Common myeloid progenitor, CD34-positive (primary cell): ENCODE data around the gene AQR.

Source experiments
- CTCF ChIA-PET: fragments of 350-600 bp; sonication (Branson Sonifier 250); formaldehyde crosslinking; loops from one replicate; lab custom pipeline; 2021; ENCODE audit warnings: antibody characterized with exemption; lab: Charles Lee
- POLR2A ChIA-PET: fragments of 350-600 bp; sonication (Branson Sonifier 250); formaldehyde crosslinking; loops from one replicate; lab custom pipeline; 2021; ENCODE audit warnings: antibody characterized with exemption; lab: Charles Lee
- DNase-seq, 3 donors: peaks; one replicate each; pipeline versions ENCODE4 v3.0.0 to v3.0.0-alpha.2; 2013
- H3K27ac ChIP-seq, 2 experiments: 1 replicate in 1 of 2; 2 replicates in 1 of 2; pipeline ENCODE4 v1.7.0; 2013; ENCODE audit warnings: inconsistent platforms in 2 of 2, low read length in 2 of 2, mild to moderate bottlenecking in 2 of 2, low read depth in 1 of 2, moderate library complexity in 1 of 2; ENCODE audit not compliant: severe bottlenecking in 2 of 2, insufficient read depth in 1 of 2, poor library complexity in 1 of 2
- H3K27me3 ChIP-seq, 5 experiments: replicated peaks in 2 of 5; 1 replicate in 3 of 5; 2 replicates in 2 of 5; pipeline versions ENCODE4 v1.6.1 to v1.7.0; 2013; ENCODE audit warnings: low read length in 4 of 5, mild to moderate bottlenecking in 2 of 5, moderate library complexity in 2 of 5, inconsistent platforms in 1 of 5; ENCODE audit not compliant: insufficient read depth in 5 of 5, control insufficient read depth in 4 of 5
- H3K36me3 ChIP-seq, 4 experiments: 1 replicate in 2 of 4; 2 replicates in 2 of 4; pipeline versions ENCODE4 v1.6.1 to v1.7.0; 2013; ENCODE audit warnings: low read length in 3 of 4, control low read depth in 1 of 4, mild to moderate bottlenecking in 1 of 4; ENCODE audit not compliant: control insufficient read depth in 4 of 4, insufficient read depth in 4 of 4
- H3K4me1 ChIP-seq, 4 experiments: 1 replicate in 3 of 4; 2 replicates in 1 of 4; pipeline versions ENCODE4 v1.6.1 to v1.7.1; 2013; ENCODE audit warnings: low read length in 3 of 4, mild to moderate bottlenecking in 3 of 4, control low read depth in 1 of 4, inconsistent platforms in 1 of 4, moderate library complexity in 1 of 4; ENCODE audit not compliant: control insufficient read depth in 4 of 4, insufficient read depth in 4 of 4; ENCODE audit errors: control extremely low read depth in 1 of 4
- H3K4me3 ChIP-seq, 7 experiments: 1 replicate in 4 of 7; 2 replicates in 3 of 7; pipeline versions ENCODE4 v1.5.1 to v1.7.0; 2013; ENCODE audit warnings: mild to moderate bottlenecking in 7 of 7, low read length in 6 of 7, moderate library complexity in 6 of 7, inconsistent platforms in 2 of 7, low read depth in 2 of 7, control low read depth in 1 of 7; ENCODE audit not compliant: insufficient read depth in 4 of 7, control insufficient read depth in 1 of 7; ENCODE audit errors: extremely low read depth in 1 of 7
- H3K9me3 ChIP-seq, 5 experiments: 1 replicate in 4 of 5; 2 replicates in 1 of 5; pipeline versions ENCODE4 v1.6.1 to v1.7.1; 2013; ENCODE audit warnings: low read length in 4 of 5, mild to moderate bottlenecking in 2 of 5, inconsistent platforms in 1 of 5, low read depth in 1 of 5, moderate library complexity in 1 of 5; ENCODE audit not compliant: control insufficient read depth in 4 of 5, insufficient read depth in 2 of 5; ENCODE audit errors: control extremely low read depth in 1 of 5
- WGBS: methylation state at CpG from one replicate; pipeline ENCODE4 v1.1.5; 2013; ENCODE audit not compliant: insufficient coverage; 5-methylcytosine and 5-hydroxymethylcytosine counted together

Gene AQR

GRCh38 chr15:34890424-34890823 is 79.1 kb downstream of the AQR start:
- Histone ChIP-seq H3K4me3 (no peak overlapping the region), H3K9me3 (peaks cover 7 to 20% (median 13%) of the 10 kb centered on the region in 5 experiments), H3K27me3 (no peaks in the 10 kb centered on the region), H3K27ac (no peak overlapping the region), H3K36me3 (peaks cover 31 to 70% (median 46%) of the 10 kb centered on the region in 4 experiments), H3K4me1 (no peaks in the 10 kb centered on the region)
- WGBS: no CpG with 5 or more reads among the region's 2 CpGs
- ChIA-PET CTCF (no interaction called here), POLR2A (no interaction called here)
- no peak for DNase-seq

- DNase-seq: no peak
- H3K36me3 ChIP-seq: peaks cover 31 to 70% (median 47%) of the 10 kb centered on the region in 4 experiments
- WGBS: 100% methylated on average over 4 of the region's 7 CpGs
- H3K9me3 ChIP-seq: peaks cover 7 to 20% (median 13%) of the 10 kb centered on the region in 5 experiments
- POLR2A ChIA-PET: no interaction called here
- H3K27ac ChIP-seq: no peak overlapping the region
- H3K4me1 ChIP-seq: no peaks in the 10 kb centered on the region
- no peak overlapping the region for H3K4me3 ChIP-seq
- H3K27me3 ChIP-seq: no peaks in the 10 kb centered on the region
- CTCF ChIA-PET: no interaction called here
Measured at GRCh38 chr15:34889476-34889875, 80.1 kb downstream of the AQR start.

- ChIA-PET POLR2A (interaction anchor here (0.6 kb wide), 1 partner anchor 508 kb away, joined by 4 read pairs; no protein-coding TSS in a partner anchor), CTCF (no interaction called here)
- no peaks in the 10 kb centered on the region for H3K4me1 ChIP-seq
- H3K27ac ChIP-seq: no peak overlapping the region
- no peaks in the 10 kb centered on the region for H3K9me3 ChIP-seq
- no peaks in the 10 kb centered on the region for H3K27me3 ChIP-seq
- H3K4me3 ChIP-seq: no peak overlapping the region
- no peak for DNase-seq
- peaks cover 20 to 66% (median 37%) of the 10 kb centered on the region in 4 experiments for H3K36me3 ChIP-seq
Measured at GRCh38 chr15:34886134-34886533, 83.4 kb downstream of the AQR start.

GRCh38 chr15:34883633-34884032 is 85.9 kb downstream of the AQR start:
- Histone ChIP-seq H3K27ac (no peak overlapping the region), H3K4me1 (no peaks in the 10 kb centered on the region), H3K27me3 (no peaks in the 10 kb centered on the region), H3K9me3 (no peaks in the 10 kb centered on the region), H3K4me3 (no peak overlapping the region), H3K36me3 (peaks cover 11 to 65% (median 41%) of the 10 kb centered on the region in 4 experiments)
- ChIA-PET POLR2A (no interaction called here), CTCF (no interaction called here)
- no peak for DNase-seq
- WGBS: 100% methylated on average over 1 of the region's 2 CpGs

- WGBS: 100% methylated on average over 1 of the region's 1 CpG
Measured at GRCh38 chr15:34883042-34883441, 86.5 kb downstream of the AQR start.

GRCh38 chr15:34879107-34879506 is 90.4 kb downstream of the AQR start:
- Histone ChIP-seq H3K4me3 (no peak overlapping the region), H3K27me3 (no peaks in the 10 kb centered on the region), H3K4me1 (no peaks in the 10 kb centered on the region), H3K36me3 (peaks cover 20 to 64% (median 38%) of the 10 kb centered on the region in 4 experiments), H3K27ac (no peak overlapping the region), H3K9me3 (no peaks in the 10 kb centered on the region)
- no peak for DNase-seq
- WGBS: 100% methylated on average over 3 of the region's 4 CpGs
- ChIA-PET POLR2A (no interaction called here), CTCF (no interaction called here)

More at GRCh38 chr15:34883042-34883441, 86.5 kb downstream of the AQR start:
- ChIA-PET CTCF (no interaction called here), POLR2A (no interaction called here)
- no peak overlapping the region for H3K27ac ChIP-seq
- no peak overlapping the region for H3K4me3 ChIP-seq
- peaks cover 11 to 62% (median 40%) of the 10 kb centered on the region in 4 experiments for H3K36me3 ChIP-seq
- H3K27me3 ChIP-seq: no peaks in the 10 kb centered on the region
- no peaks in the 10 kb centered on the region for H3K4me1 ChIP-seq
- H3K9me3 ChIP-seq: no peaks in the 10 kb centered on the region
- DNase-seq: no peak

GRCh38 chr15:34876640-34877039 is 92.9 kb downstream of the AQR start:
- DNase-seq: no peak
- Histone ChIP-seq H3K36me3 (peaks cover 21 to 63% (median 40%) of the 10 kb centered on the region in 4 experiments), H3K27me3 (no peaks in the 10 kb centered on the region), H3K27ac (no peak overlapping the region), H3K9me3 (no peaks in the 10 kb centered on the region), H3K4me1 (no peaks in the 10 kb centered on the region), H3K4me3 (no peak overlapping the region)
- CTCF ChIA-PET: no interaction called here
- POLR2A ChIA-PET: no interaction called here
